ENCODE measurements around the gene RUNX1.

Gene RUNX1

GRCh38 chr21:34939673-34940331, 109.3 kb downstream of the RUNX1 start:
- DNase-seq: no peak

GRCh38 chr21:34938089-34938764, 110.9 kb downstream of the RUNX1 start:
- DNase-seq: no peak

- no peak for DNase-seq
Observed at GRCh38 chr21:34936883-34937563, 112.1 kb downstream of the RUNX1 start.

GRCh38 chr21:34936371-34936789, 112.7 kb downstream of the RUNX1 start:
- DNase-seq: no peak

GRCh38 chr21:34935898-34936297, 113.2 kb downstream of the RUNX1 start:
- no peak for DNase-seq

- no peak for DNase-seq
Observed at GRCh38 chr21:34935452-34935851, 113.7 kb downstream of the RUNX1 start.

- DNase-seq: no peak
Observed at GRCh38 chr21:34934350-34934749, 114.8 kb downstream of the RUNX1 start.

GRCh38 chr21:34933609-34934335, 115.3 kb downstream of the RUNX1 start:
- no peak for DNase-seq

GRCh38 chr21:34932233-34932632, 116.9 kb downstream of the RUNX1 start:
- no peak for DNase-seq

GRCh38 chr21:34930971-34931370, 118.1 kb downstream of the RUNX1 start:
- DNase-seq: no peak

GRCh38 chr21:34928637-34929036, 120.5 kb downstream of the RUNX1 start:
- no peak for DNase-seq

- no peak for DNase-seq
Observed at GRCh38 chr21:34927992-34928391, 121.1 kb downstream of the RUNX1 start.

GRCh38 chr21:34926803-34927467, 122.2 kb downstream of the RUNX1 start:
- DNase-seq: no peak

GRCh38 chr21:34925597-34925996, 123.5 kb downstream of the RUNX1 start:
- DNase-seq: no peak

GRCh38 chr21:34924771-34925419, 124.2 kb downstream of the RUNX1 start:
- DNase-seq: no peak

GRCh38 chr21:34924194-34924593, 124.9 kb downstream of the RUNX1 start:
- DNase-seq: no peak

- DNase-seq: no peak
Observed at GRCh38 chr21:34923626-34924025, 125.5 kb downstream of the RUNX1 start.

- DNase-seq: no peak
Observed at GRCh38 chr21:34923202-34923601, 125.9 kb downstream of the RUNX1 start.

GRCh38 chr21:34922479-34922878, 126.6 kb downstream of the RUNX1 start:
- no peak for DNase-seq

GRCh38 chr21:34921151-34921550, 128.0 kb downstream of the RUNX1 start:
- DNase-seq: no peak

GRCh38 chr21:34919406-34919805, 129.7 kb downstream of the RUNX1 start:
- DNase-seq: no peak

- no peak for DNase-seq
Observed at GRCh38 chr21:34916446-34916845, 132.7 kb downstream of the RUNX1 start.
